Measurements from ENCODE around the gene DUSP22. TPM values are rescaled to one million over a fixed set of nuclear protein-coding genes. Genes with fewer than 3 reads are reported as not detected.

Gene DUSP22
- polyA plus RNA-seq, 1 of the 3 experiments (the other 2 are of a cell fraction), result 6.8 TPM

DNA sequence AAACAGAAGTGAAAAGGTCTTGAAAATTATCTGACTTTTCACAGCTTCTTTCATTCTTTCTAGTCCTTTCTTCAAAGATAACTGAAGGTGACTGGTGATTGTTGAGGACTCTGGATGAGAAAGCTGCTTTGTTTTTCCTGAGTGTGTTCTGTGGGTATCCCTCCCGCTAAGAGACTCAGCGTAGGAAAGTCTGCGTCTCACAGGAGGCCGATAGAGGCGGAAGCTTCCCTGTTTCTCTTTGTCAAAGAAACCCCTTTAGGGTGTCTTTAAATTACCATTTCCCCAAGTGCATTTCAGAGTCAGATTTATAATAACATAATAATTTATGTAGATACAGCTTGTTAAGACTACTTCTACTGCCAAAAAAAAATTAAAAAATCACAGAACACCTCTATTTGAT lies 68.1 kb downstream of the DUSP22 start:
- H3K4me3 ChIP-seq (ENCODE audit: low read depth in 2 of 2, low read length in 1 of 2), result no peak overlapping the region
- no peak overlapping the region for H2AFZ ChIP-seq (ENCODE audit: low read depth)
- 24% methylated on average over 5 of the region's 5 CpGs for WGBS (ENCODE audit: low lambda C conversion rate)
- H3K4me1 ChIP-seq (ENCODE audit: control insufficient read depth in 1 of 2, insufficient read depth in 2 of 2, low read depth in 1 of 2, low read length in 1 of 2), result no peaks in the 10 kb centered on the region
- no peaks in the 10 kb centered on the region for H3K36me3 ChIP-seq (replicated peaks in 1 of 2; ENCODE audit: control insufficient read depth in 1 of 2, insufficient read depth in 2 of 2, low read length in 1 of 2)
- ChIA-PET POLR2A (no interaction called here), CTCF (interaction anchor here (1.0 to 3.6 kb wide), 2 partner anchors 9 to 33 kb away, joined by 4 to 20 read pairs; no protein-coding TSS in a partner anchor)
- no peaks in the 10 kb centered on the region for H3F3A ChIP-seq (replicated peaks; ENCODE audit: insufficient read depth)
- no peaks in the 10 kb centered on the region for H3K79me2 ChIP-seq (ENCODE audit: insufficient read depth)
- DNase-seq, result no peak
- no peak overlapping the region for H3K9ac ChIP-seq
- H4K20me1 ChIP-seq (ENCODE audit: insufficient read depth), result no peaks in the 10 kb centered on the region
- H3K4me2 ChIP-seq, result no peak overlapping the region
- no peak for TF ChIP-seq EP300 (IDR thresholded peaks at IDR 0.05; ENCODE audit: borderline replicate concordance in 1 of 2, low read depth in 1 of 2, low read length in 1 of 2)
- TF ChIP-seq FOXJ3 (CRISPR knock-in tag; IDR thresholded peaks at IDR 0.05), result no peak
- no peak for TF ChIP-seq NRF1 (IDR thresholded peaks at IDR 0.05; ENCODE audit: low read depth, low read length)
- TF ChIP-seq, protein P1, sequence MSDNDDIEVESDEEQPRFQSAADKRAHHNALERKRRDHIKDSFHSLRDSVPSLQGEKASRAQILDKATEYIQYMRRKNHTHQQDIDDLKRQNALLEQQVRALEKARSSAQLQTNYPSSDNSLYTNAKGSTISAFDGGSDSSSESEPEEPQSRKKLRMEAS (IDR thresholded peaks at IDR 0.05; ENCODE audit: low read depth), result no peak
- no peak for TF ChIP-seq CHD2 (IDR thresholded peaks at IDR 0.05; ENCODE audit: low read length, partially characterized antibody)
- TF ChIP-seq, protein P2, sequence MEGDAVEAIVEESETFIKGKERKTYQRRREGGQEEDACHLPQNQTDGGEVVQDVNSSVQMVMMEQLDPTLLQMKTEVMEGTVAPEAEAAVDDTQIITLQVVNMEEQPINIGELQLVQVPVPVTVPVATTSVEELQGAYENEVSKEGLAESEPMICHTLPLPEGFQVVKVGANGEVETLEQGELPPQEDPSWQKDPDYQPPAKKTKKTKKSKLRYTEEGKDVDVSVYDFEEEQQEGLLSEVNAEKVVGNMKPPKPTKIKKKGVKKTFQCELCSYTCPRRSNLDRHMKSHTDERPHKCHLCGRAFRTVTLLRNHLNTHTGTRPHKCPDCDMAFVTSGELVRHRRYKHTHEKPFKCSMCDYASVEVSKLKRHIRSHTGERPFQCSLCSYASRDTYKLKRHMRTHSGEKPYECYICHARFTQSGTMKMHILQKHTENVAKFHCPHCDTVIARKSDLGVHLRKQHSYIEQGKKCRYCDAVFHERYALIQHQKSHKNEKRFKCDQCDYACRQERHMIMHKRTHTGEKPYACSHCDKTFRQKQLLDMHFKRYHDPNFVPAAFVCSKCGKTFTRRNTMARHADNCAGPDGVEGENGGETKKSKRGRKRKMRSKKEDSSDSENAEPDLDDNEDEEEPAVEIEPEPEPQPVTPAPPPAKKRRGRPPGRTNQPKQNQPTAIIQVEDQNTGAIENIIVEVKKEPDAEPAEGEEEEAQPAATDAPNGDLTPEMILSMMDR (IDR thresholded peaks at IDR 0.05), result no peak
- TF ChIP-seq USF1 (IDR thresholded peaks at IDR 0.05; ENCODE audit: borderline replicate concordance, low read depth), result no peak
- no peaks in the 10 kb centered on the region for H3K9me3 ChIP-seq
- no peaks in the 10 kb centered on the region for H3K9me2 ChIP-seq
- no peak overlapping the region for H3K27ac ChIP-seq (ENCODE audit: low read depth in 2 of 2, low read length in 1 of 2)
- H3K27me3 ChIP-seq (ENCODE audit: insufficient read depth), result peaks cover 76% of the 10 kb centered on the region

- H3K27me3 ChIP-seq (ENCODE audit: insufficient read depth), result peaks cover 77% of the 10 kb centered on the region
- no peaks in the 10 kb centered on the region for H3K9me3 ChIP-seq
Observed at GRCh38 chr6:360764-361373, 68.6 kb downstream of the DUSP22 start.

More at GRCh38 chr6:360764-361373, 68.6 kb downstream of the DUSP22 start:
- DNase-seq, result no peak
- H3F3A ChIP-seq (replicated peaks; ENCODE audit: insufficient read depth), result no peaks in the 10 kb centered on the region
- H3K79me2 ChIP-seq (ENCODE audit: insufficient read depth), result no peaks in the 10 kb centered on the region
- H2AFZ ChIP-seq (ENCODE audit: low read depth), result no peak overlapping the region
- H3K4me1 ChIP-seq (ENCODE audit: control insufficient read depth in 1 of 2, insufficient read depth in 2 of 2, low read depth in 1 of 2, low read length in 1 of 2), result no peaks in the 10 kb centered on the region
- ChIA-PET CTCF (interaction anchor here (1.0 to 3.6 kb wide), 2 partner anchors 10 to 33 kb away, joined by 4 to 20 read pairs; no protein-coding TSS in a partner anchor), POLR2A (no interaction called here)
- H3K4me3 ChIP-seq (ENCODE audit: low read depth in 2 of 2, low read length in 1 of 2), result no peak overlapping the region
- H3K4me2 ChIP-seq, result no peak overlapping the region
- WGBS (ENCODE audit: low lambda C conversion rate), result 38% methylated on average over 19 of the region's 19 CpGs
- no peaks in the 10 kb centered on the region for H4K20me1 ChIP-seq (ENCODE audit: insufficient read depth)
- TF ChIP-seq, protein P3, sequence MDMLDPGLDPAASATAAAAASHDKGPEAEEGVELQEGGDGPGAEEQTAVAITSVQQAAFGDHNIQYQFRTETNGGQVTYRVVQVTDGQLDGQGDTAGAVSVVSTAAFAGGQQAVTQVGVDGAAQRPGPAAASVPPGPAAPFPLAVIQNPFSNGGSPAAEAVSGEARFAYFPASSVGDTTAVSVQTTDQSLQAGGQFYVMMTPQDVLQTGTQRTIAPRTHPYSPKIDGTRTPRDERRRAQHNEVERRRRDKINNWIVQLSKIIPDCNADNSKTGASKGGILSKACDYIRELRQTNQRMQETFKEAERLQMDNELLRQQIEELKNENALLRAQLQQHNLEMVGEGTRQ (IDR thresholded peaks at IDR 0.05; ENCODE audit: borderline replicate concordance, low read depth, low read length), result no peak
- no peak for TF ChIP-seq EZH2phosphoT487 (IDR thresholded peaks at IDR 0.05; ENCODE audit: borderline replicate concordance, low read depth)
- no peak for TF ChIP-seq RAD21 (IDR thresholded peaks at IDR 0.05; ENCODE audit: low read length)
- H3K9ac ChIP-seq, result no peak overlapping the region
- no peak overlapping the region for H3K27ac ChIP-seq (ENCODE audit: low read depth in 2 of 2, low read length in 1 of 2)
- H3K36me3 ChIP-seq (replicated peaks in 1 of 2; ENCODE audit: control insufficient read depth in 1 of 2, insufficient read depth in 2 of 2, low read length in 1 of 2), result no peaks in the 10 kb centered on the region
- no peaks in the 10 kb centered on the region for H3K9me2 ChIP-seq
